ENCODE results near the gene ATG7.
"Not testable (repeated sequence)": the region's sequence is repeated elsewhere in the genome, so short reads cannot be mapped to it uniquely, and the experiment has no call there.

The ATG7 gene

DNA sequence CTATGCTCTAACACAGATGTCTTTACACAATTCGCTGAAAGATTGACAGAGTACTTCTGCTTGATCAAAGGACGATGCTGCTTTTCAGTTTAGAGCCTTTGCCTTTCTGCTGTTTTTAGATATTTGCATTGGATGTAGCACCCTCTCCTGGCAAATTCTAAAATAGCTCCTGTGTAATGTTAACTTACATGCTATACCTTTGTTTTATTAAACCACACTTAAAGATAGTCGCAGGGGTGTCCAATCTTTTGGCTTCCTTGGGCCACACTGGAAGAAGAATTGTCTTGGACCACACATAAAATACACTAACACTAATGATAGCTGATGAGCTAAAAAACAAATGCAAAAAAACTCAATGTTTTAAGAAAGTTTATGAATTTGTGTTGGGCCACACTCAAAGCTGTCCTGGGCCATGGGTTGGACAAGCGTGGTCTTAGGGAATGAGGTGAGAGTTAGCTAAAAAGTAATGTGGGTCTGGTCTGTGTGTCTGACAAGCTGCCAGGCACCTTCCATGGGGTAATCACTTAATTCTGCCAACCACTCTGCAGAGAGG, 62.9 kb downstream of the ATG7 start:
- no peak overlapping the region for H3K27ac ChIP-seq
- TF ChIP-seq, protein P1, sequence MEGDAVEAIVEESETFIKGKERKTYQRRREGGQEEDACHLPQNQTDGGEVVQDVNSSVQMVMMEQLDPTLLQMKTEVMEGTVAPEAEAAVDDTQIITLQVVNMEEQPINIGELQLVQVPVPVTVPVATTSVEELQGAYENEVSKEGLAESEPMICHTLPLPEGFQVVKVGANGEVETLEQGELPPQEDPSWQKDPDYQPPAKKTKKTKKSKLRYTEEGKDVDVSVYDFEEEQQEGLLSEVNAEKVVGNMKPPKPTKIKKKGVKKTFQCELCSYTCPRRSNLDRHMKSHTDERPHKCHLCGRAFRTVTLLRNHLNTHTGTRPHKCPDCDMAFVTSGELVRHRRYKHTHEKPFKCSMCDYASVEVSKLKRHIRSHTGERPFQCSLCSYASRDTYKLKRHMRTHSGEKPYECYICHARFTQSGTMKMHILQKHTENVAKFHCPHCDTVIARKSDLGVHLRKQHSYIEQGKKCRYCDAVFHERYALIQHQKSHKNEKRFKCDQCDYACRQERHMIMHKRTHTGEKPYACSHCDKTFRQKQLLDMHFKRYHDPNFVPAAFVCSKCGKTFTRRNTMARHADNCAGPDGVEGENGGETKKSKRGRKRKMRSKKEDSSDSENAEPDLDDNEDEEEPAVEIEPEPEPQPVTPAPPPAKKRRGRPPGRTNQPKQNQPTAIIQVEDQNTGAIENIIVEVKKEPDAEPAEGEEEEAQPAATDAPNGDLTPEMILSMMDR (conservative IDR thresholded peaks at IDR 0.05) = peak; percentile 86

DNA sequence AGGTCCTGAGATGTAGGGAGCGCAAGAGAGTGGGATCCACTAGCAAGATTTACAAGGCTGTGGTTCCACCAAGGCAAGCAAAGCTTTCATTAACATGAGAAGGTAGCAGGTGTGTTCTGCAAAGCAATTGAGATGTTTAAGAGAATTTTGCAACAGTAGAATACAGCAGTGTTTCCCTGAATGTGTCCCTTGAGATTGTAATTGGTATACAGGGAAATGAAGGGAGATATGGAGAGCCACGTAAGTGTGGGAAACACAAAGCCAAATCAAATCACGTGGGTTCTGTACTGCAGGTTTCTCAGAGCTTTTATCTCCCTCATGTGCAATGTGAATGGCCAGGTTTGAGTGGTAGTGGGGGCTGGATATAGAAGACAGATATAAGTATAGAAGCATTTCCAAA, 67.3 kb downstream of the ATG7 start:
- TF ChIP-seq, protein P1 (conservative IDR thresholded peaks at IDR 0.05) = no peak

DNA sequence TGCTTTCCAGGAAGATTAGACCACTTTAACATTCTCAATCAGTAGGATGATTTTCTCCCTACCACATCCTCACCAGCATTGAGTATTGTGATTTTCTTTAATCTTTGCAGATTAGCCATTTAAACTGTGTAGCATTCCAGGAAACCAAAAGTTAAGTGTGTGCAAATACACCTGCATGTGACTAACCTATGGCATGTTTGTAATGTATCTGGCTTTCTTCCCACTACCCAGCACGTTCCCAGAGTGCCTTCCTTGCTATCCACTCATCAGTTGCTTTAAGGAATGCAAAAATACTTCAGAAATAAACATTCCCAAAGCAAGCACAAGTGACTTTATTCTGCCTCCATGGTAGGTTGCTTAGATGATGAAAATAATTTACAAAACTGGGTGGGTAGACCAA, 74.2 kb downstream of the ATG7 start:
- TF ChIP-seq, protein P1 (conservative IDR thresholded peaks at IDR 0.05) = no peak
- no peak overlapping the region for H3K27ac ChIP-seq

More for the DNA sequence above, 67.3 kb downstream of the ATG7 start:
- no peak overlapping the region for H3K27ac ChIP-seq

DNA sequence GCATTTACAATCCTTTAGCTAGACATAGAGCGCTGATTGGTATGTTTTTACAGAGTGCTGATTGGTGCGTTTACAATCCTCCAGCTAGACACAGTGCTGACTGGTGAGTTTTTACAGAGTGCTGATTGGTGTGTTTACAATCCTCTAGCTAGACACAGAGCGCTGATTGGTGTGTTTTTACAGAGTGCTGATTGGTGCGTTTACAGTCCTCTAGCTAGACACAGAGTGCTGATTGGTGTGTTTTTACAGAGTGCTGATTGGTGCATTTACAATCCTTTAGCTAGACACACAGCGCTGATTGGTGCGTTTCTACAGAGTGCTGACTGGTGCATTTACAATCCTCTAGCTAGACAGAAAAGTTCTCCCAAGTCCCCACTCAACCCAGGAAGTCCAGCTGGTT, 76.7 kb downstream of the ATG7 start:
- not testable (repeated sequence) for H3K27ac ChIP-seq

DNA sequence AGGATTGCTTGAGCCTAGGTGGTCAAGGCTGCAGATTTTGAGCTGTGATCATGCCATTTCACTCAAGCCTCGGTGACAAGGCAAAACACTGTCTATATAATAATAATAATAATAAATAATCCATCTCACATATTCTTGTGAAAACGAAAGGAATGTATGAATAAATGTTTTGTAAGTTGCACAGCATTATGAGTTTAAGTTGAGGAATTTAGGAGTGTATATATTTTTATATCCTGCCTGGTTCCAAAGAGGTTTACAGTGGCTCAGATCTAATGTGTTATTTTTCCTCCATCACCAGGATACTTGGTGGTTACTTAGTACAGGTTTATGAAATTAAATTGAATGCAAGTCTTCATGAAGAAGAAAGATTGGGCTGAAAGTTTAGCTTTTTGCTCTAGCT, 77.2 kb downstream of the ATG7 start:
- TF ChIP-seq, protein P1 (conservative IDR thresholded peaks at IDR 0.05) = no peak
- no peak overlapping the region for H3K27ac ChIP-seq

DNA sequence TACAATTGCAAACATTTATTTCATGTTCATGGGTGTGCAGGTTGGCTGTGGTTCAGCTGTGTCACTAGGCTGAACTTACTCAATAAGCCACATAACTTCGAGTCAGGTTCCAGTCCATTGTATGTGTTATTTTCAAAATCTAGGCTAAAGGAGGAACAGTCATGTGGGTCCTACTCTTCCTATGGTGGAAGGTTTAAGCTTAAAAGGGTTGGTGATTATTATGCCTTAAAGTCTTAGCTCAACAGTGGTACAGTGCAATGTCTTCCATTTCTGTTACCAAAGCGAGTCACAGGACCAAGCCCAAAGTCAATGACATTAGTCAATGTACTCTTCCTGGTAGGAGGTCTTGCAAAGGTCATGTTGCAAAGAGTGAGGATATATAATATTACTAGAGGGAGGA, 78.2 kb downstream of the ATG7 start:
- TF ChIP-seq, protein P1 (conservative IDR thresholded peaks at IDR 0.05) = no peak
- H3K27ac ChIP-seq = no peak overlapping the region

DNA sequence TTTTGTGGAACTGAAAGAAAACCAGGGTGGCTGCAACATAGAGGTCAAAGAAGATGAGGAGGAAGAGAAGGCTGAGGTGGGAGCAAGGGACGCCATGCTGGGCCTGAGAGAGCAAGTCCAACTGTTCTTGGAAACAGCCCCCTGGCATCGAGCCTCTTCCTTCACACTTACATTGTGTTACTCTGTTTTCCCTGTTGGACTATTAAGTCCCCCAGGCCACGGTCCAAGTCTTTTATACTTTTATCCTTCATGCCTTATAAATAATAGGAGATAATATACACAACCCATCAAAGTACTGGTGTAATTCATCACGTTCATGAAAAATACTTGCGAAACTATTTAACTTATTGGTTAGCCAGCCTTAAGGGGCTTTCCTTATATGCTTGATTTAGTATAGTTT, 79.3 kb downstream of the ATG7 start:
- H3K27ac ChIP-seq = no peak overlapping the region
- TF ChIP-seq, protein P1 (conservative IDR thresholded peaks at IDR 0.05) = no peak

DNA sequence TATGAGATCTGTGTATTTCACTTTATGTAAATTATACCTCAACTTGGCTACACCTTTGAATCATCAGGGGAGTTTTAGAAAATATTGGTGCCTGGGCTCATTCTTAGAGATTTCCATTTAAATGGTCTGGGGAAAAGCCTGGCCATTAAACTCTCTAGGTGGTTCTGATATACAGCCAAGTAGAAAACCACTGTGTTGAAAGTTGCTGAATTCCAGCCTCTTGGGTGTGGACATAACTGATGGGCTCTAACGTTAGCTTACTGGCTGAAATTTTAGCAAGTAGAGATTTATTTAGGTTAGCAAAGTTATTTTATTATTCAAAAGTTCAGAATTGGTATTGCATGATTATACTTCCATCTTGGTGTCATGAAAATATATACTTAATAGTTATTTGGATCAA, 84.1 kb downstream of the ATG7 start:
- TF ChIP-seq, protein P1 (conservative IDR thresholded peaks at IDR 0.05) = no peak
- no peak overlapping the region for H3K27ac ChIP-seq

All from VCaP (cell line).